K562 (cell line): ENCODE data around the gene RASD2. TPM values are rescaled to one million over a fixed set of nuclear protein-coding genes. Genes with fewer than 3 reads are reported as not detected.

Experiments
- ARHGAP35 ChIP-seq: fragments of 450-650 bp; IDR thresholded peaks from 2 replicates; pipeline ENCODE4 v1.6.1; 2018; ENCODE audit not compliant: partially characterized antibody
- C11orf30 ChIP-seq: fragments of 450-650 bp; IDR thresholded peaks from 2 replicates; pipeline ENCODE4 v1.6.1; 2016; ENCODE audit warnings: low read depth, mild to moderate bottlenecking
- FOXP1 ChIP-seq: sonication (generic); formaldehyde crosslinking; IDR thresholded peaks from 2 replicates; pipeline ENCODE4 v1.8.0; 2022; ENCODE audit warnings: mild to moderate bottlenecking, missing genetic modification reagents
- HNRNPL ChIP-seq: fragments of 200-400 bp; formaldehyde crosslinking; IDR thresholded peaks from 2 replicates; pipeline ENCODE4 v1.6.1; 2017; ENCODE audit warnings: low read depth, mild to moderate bottlenecking, low read length
- KHSRP ChIP-seq: fragments of 450-650 bp; IDR thresholded peaks from 2 replicates; pipeline ENCODE4 v1.6.1; 2017
- MAFG ChIP-seq: fragments of 450-650 bp; conservative IDR thresholded peaks from 2 replicates; pipeline ENCODE4 v1.6.1; 2016; ENCODE audit warnings: missing genetic modification characterization, missing compliant biosample characterization
- MIER1 ChIP-seq: fragments of 450-650 bp; IDR thresholded peaks from 2 replicates; pipeline ENCODE4 v1.6.1; 2016; ENCODE audit warnings: antibody characterized with exemption, mild to moderate bottlenecking, low read depth
- NFATC3 ChIP-seq: fragments of 450-650 bp; IDR thresholded peaks from 2 replicates; pipeline ENCODE4 v1.6.1; 2017; ENCODE audit warnings: mild to moderate bottlenecking
- NFRKB ChIP-seq: fragments of 450-650 bp; IDR thresholded peaks from 2 replicates; pipeline ENCODE4 v1.6.1; 2016; ENCODE audit warnings: low read depth
- POLR2AphosphoS5 ChIP-seq: IDR thresholded peaks from 2 replicates; pipeline ENCODE4 v1.6.1; 2011; ENCODE audit warnings: mild to moderate bottlenecking, low read depth, low read length, moderate library complexity; ENCODE audit not compliant: control insufficient read depth, insufficient read depth
- PURB ChIP-seq: sonication (generic); formaldehyde crosslinking; IDR thresholded peaks from 2 replicates; pipeline ENCODE4 v1.9.0; 2021; ENCODE audit warnings: low read depth, mild to moderate bottlenecking, missing genetic modification reagents
- STAG1 ChIP-seq: sonication (generic); formaldehyde crosslinking; IDR thresholded peaks from 2 replicates; pipeline ENCODE4 v1.5.0; 2020; ENCODE audit warnings: missing genetic modification reagents, borderline replicate concordance
- ZNF24 ChIP-seq: fragments of 450-650 bp; IDR thresholded peaks from 2 replicates; pipeline ENCODE4 v1.6.1; 2016
- polyA plus RNA-seq, 8 experiments: library from polyadenylated mRNA; depleted of rRNA in 4 of 8; stranded (reverse) in 5 of 8; unstranded in 3 of 8; fragments of >200 nt; fragmentation: Nextera tagmentation in 2 of 8; fragmentation: Illumina TruSeq in 1 of 8; extraction: Ambion mirVana in 2 of 8; extraction: Trizol in 1 of 8; gene quantifications; 2 replicates each; pipeline versions ENCODE4 v1.2.1 to v1.2.3, GENCODE V29; 2011 to 2014; ENCODE audit warnings: inconsistent platforms in 1 of 8, missing spikeins in 1 of 8
- total RNA-seq, 7 experiments: library from RNA; depleted of rRNA in 6 of 7; stranded (reverse); fragments of >200 nt in 6 of 7; fragmentation: Illumina TruSeq in 2 of 7; extraction: Trizol in 2 of 7; gene quantifications; 2 replicates each; pipeline versions ENCODE4 v1.2.1 to v1.2.3, GENCODE V29; 2011 to 2021; ENCODE audit warnings: low replicate concordance in 1 of 7
- TF ChIP-seq, protein P1 (sequence below): sonication (generic); formaldehyde crosslinking; IDR thresholded peaks from 2 replicates; pipeline ENCODE4 v1.8.0; 2023; ENCODE audit warnings: mild to moderate bottlenecking, missing genetic modification reagents
- TF ChIP-seq, protein P2 (sequence below): fragments of 450-650 bp; formaldehyde crosslinking; IDR thresholded peaks from 2 replicates; pipeline ENCODE4 v1.4.0; 2020; ENCODE audit warnings: mild to moderate bottlenecking
- TF ChIP-seq, protein P3 (sequence below): sonication (generic); formaldehyde crosslinking; IDR thresholded peaks from 2 replicates; pipeline ENCODE4 v1.8.1; 2022; ENCODE audit warnings: missing genetic modification reagents
- TF ChIP-seq, protein P4 (sequence below): fragments of 450-650 bp; formaldehyde crosslinking; IDR thresholded peaks from 2 replicates; pipeline ENCODE4 v1.4.0; 2022; ENCODE audit warnings: mild to moderate bottlenecking, moderate library complexity

RASD2 gene
- total and polyA plus RNA-seq, 9 of the 15 experiments (the other 6 are each of a cell fraction or from before 2014, with no cell fraction given) = 0.05 TPM; not detected in 8

DNA sequence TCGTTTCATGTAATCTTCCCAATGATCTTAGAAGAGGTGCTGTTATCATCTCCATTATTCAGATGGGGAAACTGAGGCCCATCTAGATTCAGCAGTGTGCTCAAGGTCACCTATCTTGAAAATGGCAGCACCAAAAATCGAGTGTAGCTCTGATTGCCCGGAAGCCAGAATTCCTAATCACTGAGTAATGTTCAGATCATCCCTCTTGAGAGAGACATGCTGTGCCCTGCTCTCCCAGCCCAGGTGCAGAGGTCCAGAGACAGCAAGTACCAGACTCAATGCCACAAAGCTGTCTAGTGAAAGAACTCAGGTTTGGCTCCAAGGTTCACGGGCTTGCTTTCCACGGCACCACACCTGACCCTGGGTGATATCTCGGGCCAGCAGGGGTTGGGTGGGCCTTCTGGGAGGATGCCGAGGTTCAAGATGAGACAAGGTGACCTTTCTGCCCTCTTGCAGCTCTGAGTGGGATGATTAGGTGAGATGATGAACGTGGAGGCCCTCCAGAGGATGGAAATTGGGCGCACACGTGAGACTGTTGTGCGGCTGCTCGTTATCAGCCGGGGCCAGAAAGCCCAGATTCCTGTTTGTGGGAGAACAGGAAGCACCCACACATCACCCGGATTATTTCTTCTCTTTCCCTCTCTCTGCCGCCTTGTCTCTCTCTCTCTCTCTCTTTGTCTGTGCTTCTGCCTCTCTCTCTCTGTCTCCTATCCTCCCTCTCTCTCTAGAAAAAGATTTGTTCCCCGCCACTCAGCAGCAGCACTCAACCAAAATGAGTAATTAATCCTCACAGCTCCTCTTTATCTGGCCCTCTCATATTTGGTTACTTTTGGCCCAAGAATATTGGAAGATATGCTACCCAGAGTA lies 19.0 kb upstream of the RASD2 start (continued):
- TF ChIP-seq POLR2AphosphoS5 = no peak
- TF ChIP-seq, protein P1, sequence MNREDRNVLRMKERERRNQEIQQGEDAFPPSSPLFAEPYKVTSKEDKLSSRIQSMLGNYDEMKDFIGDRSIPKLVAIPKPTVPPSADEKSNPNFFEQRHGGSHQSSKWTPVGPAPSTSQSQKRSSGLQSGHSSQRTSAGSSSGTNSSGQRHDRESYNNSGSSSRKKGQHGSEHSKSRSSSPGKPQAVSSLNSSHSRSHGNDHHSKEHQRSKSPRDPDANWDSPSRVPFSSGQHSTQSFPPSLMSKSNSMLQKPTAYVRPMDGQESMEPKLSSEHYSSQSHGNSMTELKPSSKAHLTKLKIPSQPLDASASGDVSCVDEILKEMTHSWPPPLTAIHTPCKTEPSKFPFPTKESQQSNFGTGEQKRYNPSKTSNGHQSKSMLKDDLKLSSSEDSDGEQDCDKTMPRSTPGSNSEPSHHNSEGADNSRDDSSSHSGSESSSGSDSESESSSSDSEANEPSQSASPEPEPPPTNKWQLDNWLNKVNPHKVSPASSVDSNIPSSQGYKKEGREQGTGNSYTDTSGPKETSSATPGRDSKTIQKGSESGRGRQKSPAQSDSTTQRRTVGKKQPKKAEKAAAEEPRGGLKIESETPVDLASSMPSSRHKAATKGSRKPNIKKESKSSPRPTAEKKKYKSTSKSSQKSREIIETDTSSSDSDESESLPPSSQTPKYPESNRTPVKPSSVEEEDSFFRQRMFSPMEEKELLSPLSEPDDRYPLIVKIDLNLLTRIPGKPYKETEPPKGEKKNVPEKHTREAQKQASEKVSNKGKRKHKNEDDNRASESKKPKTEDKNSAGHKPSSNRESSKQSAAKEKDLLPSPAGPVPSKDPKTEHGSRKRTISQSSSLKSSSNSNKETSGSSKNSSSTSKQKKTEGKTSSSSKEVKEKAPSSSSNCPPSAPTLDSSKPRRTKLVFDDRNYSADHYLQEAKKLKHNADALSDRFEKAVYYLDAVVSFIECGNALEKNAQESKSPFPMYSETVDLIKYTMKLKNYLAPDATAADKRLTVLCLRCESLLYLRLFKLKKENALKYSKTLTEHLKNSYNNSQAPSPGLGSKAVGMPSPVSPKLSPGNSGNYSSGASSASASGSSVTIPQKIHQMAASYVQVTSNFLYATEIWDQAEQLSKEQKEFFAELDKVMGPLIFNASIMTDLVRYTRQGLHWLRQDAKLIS (CRISPR knock-in tag) = no peak
- no peak for TF ChIP-seq MAFG
- TF ChIP-seq PURB (CRISPR knock-in tag) = no peak
- TF ChIP-seq MIER1 = no peak
- TF ChIP-seq NFRKB = no peak
- TF ChIP-seq, protein P2, sequence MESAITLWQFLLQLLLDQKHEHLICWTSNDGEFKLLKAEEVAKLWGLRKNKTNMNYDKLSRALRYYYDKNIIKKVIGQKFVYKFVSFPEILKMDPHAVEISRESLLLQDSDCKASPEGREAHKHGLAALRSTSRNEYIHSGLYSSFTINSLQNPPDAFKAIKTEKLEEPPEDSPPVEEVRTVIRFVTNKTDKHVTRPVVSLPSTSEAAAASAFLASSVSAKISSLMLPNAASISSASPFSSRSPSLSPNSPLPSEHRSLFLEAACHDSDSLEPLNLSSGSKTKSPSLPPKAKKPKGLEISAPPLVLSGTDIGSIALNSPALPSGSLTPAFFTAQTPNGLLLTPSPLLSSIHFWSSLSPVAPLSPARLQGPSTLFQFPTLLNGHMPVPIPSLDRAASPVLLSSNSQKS (CRISPR knock-in tag) = no peak
- TF ChIP-seq C11orf30 = no peak
- TF ChIP-seq, protein P3, sequence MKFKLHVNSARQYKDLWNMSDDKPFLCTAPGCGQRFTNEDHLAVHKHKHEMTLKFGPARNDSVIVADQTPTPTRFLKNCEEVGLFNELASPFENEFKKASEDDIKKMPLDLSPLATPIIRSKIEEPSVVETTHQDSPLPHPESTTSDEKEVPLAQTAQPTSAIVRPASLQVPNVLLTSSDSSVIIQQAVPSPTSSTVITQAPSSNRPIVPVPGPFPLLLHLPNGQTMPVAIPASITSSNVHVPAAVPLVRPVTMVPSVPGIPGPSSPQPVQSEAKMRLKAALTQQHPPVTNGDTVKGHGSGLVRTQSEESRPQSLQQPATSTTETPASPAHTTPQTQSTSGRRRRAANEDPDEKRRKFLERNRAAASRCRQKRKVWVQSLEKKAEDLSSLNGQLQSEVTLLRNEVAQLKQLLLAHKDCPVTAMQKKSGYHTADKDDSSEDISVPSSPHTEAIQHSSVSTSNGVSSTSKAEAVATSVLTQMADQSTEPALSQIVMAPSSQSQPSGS (CRISPR knock-in tag) = no peak
- TF ChIP-seq KHSRP = no peak
- TF ChIP-seq HNRNPL = no peak
- no peak for TF ChIP-seq NFATC3
- TF ChIP-seq STAG1 (CRISPR knock-in tag) = no peak
- no peak for TF ChIP-seq ZNF24
- TF ChIP-seq, protein P4, sequence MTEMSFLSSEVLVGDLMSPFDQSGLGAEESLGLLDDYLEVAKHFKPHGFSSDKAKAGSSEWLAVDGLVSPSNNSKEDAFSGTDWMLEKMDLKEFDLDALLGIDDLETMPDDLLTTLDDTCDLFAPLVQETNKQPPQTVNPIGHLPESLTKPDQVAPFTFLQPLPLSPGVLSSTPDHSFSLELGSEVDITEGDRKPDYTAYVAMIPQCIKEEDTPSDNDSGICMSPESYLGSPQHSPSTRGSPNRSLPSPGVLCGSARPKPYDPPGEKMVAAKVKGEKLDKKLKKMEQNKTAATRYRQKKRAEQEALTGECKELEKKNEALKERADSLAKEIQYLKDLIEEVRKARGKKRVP (CRISPR knock-in tag) = no peak
- no peak for TF ChIP-seq ARHGAP35
- no peak for TF ChIP-seq FOXP1
